ENCODE results near the gene APOBEC3C.

DNA sequence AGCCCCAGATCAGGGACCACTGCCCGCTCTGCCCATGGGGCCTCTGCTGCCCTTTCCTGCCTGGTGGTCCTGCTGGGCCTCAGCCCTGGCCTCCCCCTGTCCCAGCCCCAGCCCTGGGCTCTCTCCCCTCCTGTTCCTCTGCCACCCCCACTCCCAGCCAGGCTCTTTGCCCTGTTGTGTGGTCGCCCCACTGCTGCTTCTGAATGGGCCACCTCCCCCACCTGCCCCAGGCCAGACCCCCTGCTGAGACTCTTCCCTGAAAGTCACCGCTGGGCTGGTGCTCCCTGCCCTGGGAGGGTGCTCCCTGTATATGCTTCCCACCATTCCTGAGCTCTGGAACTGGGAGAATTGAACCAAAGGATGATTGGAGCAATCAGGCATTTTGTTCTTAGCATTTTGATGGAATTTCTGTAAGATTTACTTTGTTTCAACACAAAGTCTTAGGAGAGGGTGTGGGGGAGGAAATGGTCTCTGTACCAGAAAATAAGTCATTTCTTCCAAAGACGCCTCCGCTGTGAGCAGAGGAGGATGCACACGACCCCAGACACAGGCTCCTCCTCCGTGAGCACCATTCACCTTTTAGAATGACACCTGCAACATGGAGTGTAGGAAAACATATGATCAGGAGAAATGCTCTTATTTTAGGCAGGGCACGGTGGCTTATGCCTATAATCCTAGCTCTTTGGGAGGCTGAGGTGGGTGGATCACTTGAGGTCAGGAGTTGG lies 26.7 kb upstream of the APOBEC3C start:
- TF ChIP-seq, protein P1, sequence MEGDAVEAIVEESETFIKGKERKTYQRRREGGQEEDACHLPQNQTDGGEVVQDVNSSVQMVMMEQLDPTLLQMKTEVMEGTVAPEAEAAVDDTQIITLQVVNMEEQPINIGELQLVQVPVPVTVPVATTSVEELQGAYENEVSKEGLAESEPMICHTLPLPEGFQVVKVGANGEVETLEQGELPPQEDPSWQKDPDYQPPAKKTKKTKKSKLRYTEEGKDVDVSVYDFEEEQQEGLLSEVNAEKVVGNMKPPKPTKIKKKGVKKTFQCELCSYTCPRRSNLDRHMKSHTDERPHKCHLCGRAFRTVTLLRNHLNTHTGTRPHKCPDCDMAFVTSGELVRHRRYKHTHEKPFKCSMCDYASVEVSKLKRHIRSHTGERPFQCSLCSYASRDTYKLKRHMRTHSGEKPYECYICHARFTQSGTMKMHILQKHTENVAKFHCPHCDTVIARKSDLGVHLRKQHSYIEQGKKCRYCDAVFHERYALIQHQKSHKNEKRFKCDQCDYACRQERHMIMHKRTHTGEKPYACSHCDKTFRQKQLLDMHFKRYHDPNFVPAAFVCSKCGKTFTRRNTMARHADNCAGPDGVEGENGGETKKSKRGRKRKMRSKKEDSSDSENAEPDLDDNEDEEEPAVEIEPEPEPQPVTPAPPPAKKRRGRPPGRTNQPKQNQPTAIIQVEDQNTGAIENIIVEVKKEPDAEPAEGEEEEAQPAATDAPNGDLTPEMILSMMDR (IDR thresholded peaks at IDR 0.05): no peak
- TF ChIP-seq POLR2A (IDR thresholded peaks at IDR 0.05): no peak
